ENCODE results near the gene HYAL1. TPM values are rescaled to one million over a fixed set of nuclear protein-coding genes. Genes with fewer than 3 reads are reported as not detected.
"Not testable (repeated sequence)": the region's sequence is repeated elsewhere in the genome, so short reads cannot be mapped to it uniquely, and the experiment has no call there.

The HYAL1 gene
- total and polyA plus RNA-seq, 2 donors, result 0.09 to 1.8 TPM

DNA sequence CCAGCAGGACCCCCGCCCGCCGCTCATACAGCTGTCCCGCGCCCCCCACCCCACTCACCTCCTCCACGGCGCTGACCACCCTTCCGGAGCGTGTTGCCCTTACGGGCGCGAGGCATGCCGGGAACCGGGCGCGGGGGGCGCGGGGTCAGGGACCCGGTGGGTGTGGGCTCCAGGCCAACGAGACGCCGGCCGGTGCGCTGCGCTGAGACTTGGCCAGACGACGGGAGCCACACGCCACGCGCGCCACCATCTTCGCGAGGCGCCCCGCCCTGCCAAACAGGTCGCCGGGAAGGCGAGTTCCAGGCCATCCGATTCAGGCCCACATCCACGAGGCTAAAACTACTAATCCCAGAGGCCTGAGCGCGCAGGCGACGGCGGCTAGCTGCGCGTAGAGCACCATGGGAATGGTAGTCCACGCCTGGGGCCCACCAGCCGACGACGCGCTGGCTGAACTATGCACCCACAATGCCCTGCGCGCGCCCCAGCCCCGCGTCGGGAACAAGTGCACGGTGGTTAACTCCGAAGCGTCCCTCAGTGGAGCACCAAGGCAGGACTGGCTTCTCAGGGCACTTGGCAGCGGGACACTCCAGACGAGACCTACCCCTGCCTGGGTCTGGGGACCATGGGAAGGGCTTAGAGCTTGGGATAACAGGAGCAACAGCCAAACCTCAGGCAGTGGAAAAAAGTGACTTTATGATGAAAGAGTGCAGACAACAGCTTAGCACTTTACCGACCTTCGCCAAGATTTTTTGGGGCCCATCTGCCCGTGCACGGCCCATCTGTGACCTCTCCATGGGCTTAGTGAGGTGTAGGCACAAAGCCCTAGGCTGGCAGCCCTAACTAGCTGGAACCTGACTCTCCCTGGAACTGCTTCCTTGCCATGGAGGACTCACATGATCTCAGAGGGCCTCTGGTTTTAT, 11.0 kb downstream of the HYAL1 start, which contains the start of gene IFRD2:
IFRD2 (minus strand) TSS at position 271 of the 920 bp plus-strand sequence; CDS start at position 116, 155 bp downstream.
- 2% methylated on average over 67 of the region's 67 CpGs for WGBS
- Histone ChIP-seq H3K27ac (ENCODE audit: low read depth in 1 of 2, low read length in 1 of 2) (peak within 1 kb of the TSS; percentile 64 to 72), H3K4me1 (ENCODE audit: control insufficient read depth in 2 of 2, insufficient read depth in 2 of 2, low read length in 2 of 2) (peaks cover 7 to 19% of the 10 kb centered on the region in 2 donors), H3K27me3 (ENCODE audit: control insufficient read depth in 2 of 2, insufficient read depth in 1 of 2, low read length in 1 of 2) (no peaks in the 10 kb centered on the region), H3K9me3 (ENCODE audit: control insufficient read depth in 2 of 2, insufficient read depth in 1 of 2, low read length in 1 of 2) (no peaks in the 10 kb centered on the region), H3K4me3 (ENCODE audit: low read length in 2 of 2) (peak within 1 kb of the TSS; percentile 78), H3K36me3 (ENCODE audit: control insufficient read depth in 2 of 2, insufficient read depth in 2 of 2, low read length in 1 of 2) (peaks cover 26 to 30% of the 10 kb centered on the region in 2 donors)
- peak; percentile 82 to 98 (median 94) for DNase-seq (ENCODE audit: low read depth in 6 of 9, low spot score in 9 of 9)

DNA sequence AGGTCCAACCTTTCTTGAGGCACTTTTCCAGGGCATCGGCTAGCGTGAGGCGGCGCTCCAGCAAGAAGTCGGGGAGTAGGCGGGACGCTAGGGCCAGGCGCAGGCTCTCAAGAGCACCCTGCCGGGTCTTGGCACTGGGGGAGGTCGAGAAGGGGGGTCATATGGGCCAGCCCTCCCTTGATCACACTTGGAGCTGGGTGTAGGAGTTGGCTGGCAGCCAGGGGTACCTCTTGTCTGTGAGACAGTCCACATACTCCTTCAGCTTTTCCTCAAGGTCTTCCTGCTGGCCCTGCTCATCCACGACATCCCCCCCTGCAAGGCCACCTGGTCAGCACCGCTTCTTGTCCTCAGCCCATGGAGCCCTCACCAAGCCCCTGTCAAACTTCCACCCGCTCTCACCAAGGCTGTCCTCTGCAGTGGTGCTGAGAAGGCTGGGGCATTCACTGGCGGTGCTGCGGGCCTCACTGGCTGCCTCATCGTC, 13.2 kb downstream of the HYAL1 start:
- H3K36me3 ChIP-seq (ENCODE audit: control insufficient read depth in 2 of 2, insufficient read depth in 2 of 2, low read length in 1 of 2), result peaks cover 37 to 42% of the 10 kb centered on the region in 2 donors
- WGBS, result 97% methylated on average over 16 of the region's 16 CpGs
- H3K9me3 ChIP-seq (ENCODE audit: control insufficient read depth in 2 of 2, insufficient read depth in 1 of 2, low read length in 1 of 2), result no peaks in the 10 kb centered on the region
- no peak overlapping the region for H3K27ac ChIP-seq (ENCODE audit: low read depth in 1 of 2, low read length in 1 of 2)
- no peaks in the 10 kb centered on the region for H3K27me3 ChIP-seq (ENCODE audit: control insufficient read depth in 2 of 2, insufficient read depth in 1 of 2, low read length in 1 of 2)
- no peak for DNase-seq (ENCODE audit: low read depth in 6 of 9, low spot score in 9 of 9)
- H3K4me3 ChIP-seq (ENCODE audit: low read length in 2 of 2), result no peak overlapping the region
- peaks cover 7 to 19% of the 10 kb centered on the region in 2 donors for H3K4me1 ChIP-seq (ENCODE audit: control insufficient read depth in 2 of 2, insufficient read depth in 2 of 2, low read length in 2 of 2)

DNA sequence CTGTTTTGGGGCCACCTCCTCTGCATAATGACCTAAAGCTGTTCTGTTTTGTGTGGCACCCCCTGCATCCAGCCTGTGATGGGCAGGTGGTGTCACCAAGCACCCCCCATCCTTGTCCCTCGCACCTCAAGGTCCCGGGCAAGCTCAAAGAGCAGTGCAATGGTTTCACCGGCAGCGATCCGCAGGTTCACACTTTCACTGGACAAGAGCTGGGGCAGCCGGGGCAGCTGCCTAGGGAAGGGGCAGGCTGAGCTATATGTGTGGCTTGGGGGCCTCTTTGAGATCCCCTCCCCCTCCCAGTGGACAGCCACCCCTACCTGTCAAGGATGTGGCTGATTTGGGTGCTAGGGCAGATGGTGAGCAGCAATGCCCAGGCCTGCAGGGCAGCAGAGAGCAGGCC, 14.2 kb downstream of the HYAL1 start:
- no peak overlapping the region for H3K27ac ChIP-seq (ENCODE audit: low read depth in 1 of 2, low read length in 1 of 2)
- peaks cover 7 to 19% of the 10 kb centered on the region in 2 donors for H3K4me1 ChIP-seq (ENCODE audit: control insufficient read depth in 2 of 2, insufficient read depth in 2 of 2, low read length in 2 of 2)
- no peaks in the 10 kb centered on the region for H3K9me3 ChIP-seq (ENCODE audit: control insufficient read depth in 2 of 2, insufficient read depth in 1 of 2, low read length in 1 of 2)
- WGBS, result 98% methylated on average over 6 of the region's 6 CpGs
- peaks cover 37 to 42% of the 10 kb centered on the region in 2 donors for H3K36me3 ChIP-seq (ENCODE audit: control insufficient read depth in 2 of 2, insufficient read depth in 2 of 2, low read length in 1 of 2)
- no peak overlapping the region for H3K4me3 ChIP-seq (ENCODE audit: low read length in 2 of 2)
- DNase-seq (ENCODE audit: low read depth in 6 of 9, low spot score in 9 of 9), result no peak
- no peaks in the 10 kb centered on the region for H3K27me3 ChIP-seq (ENCODE audit: control insufficient read depth in 2 of 2, insufficient read depth in 1 of 2, low read length in 1 of 2)

DNA sequence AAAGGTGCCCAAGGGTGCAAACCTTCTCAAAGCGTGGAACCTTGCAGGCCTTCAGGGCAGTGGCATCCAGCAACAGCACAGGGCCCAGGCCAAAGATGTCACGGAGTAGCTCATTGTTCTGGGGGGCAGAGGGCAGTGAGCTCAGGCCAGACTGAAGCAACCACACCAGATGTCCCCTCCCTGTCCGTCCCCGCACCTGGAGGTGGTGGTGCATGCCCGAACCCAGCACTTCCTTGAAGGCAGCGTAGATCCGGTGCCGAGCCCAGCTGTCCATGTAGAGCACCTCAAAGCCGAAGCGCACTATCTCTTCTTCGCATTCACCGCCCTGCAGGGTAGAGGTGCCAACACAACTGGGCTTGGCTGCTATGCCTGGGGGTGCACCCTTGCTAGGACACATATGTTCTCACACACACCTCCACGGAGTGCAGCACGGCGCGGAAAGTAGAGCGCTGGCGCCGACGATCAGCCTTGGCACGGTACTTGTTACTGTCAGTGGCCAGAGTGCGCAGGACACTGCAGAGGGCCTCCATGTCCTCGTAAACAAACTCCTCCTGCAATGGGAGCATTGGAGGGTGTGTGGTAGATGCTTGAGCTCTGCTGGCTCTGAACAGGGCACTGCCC, 14.9 kb downstream of the HYAL1 start:
- no peaks in the 10 kb centered on the region for H3K27me3 ChIP-seq (ENCODE audit: control insufficient read depth in 2 of 2, insufficient read depth in 1 of 2, low read length in 1 of 2)
- 97% methylated on average over 23 of the region's 23 CpGs for WGBS
- H3K4me3 ChIP-seq (ENCODE audit: low read length in 2 of 2), result no peak overlapping the region
- no peak overlapping the region for H3K27ac ChIP-seq (ENCODE audit: low read depth in 1 of 2, low read length in 1 of 2)
- no peaks in the 10 kb centered on the region for H3K9me3 ChIP-seq (ENCODE audit: control insufficient read depth in 2 of 2, insufficient read depth in 1 of 2, low read length in 1 of 2)
- H3K36me3 ChIP-seq (ENCODE audit: control insufficient read depth in 2 of 2, insufficient read depth in 2 of 2, low read length in 1 of 2), result peaks cover 37 to 42% of the 10 kb centered on the region in 2 donors
- peaks cover 7 to 19% of the 10 kb centered on the region in 2 donors for H3K4me1 ChIP-seq (ENCODE audit: control insufficient read depth in 2 of 2, insufficient read depth in 2 of 2, low read length in 2 of 2)
- DNase-seq (ENCODE audit: low read depth in 6 of 9, low spot score in 9 of 9), result no peak

DNA sequence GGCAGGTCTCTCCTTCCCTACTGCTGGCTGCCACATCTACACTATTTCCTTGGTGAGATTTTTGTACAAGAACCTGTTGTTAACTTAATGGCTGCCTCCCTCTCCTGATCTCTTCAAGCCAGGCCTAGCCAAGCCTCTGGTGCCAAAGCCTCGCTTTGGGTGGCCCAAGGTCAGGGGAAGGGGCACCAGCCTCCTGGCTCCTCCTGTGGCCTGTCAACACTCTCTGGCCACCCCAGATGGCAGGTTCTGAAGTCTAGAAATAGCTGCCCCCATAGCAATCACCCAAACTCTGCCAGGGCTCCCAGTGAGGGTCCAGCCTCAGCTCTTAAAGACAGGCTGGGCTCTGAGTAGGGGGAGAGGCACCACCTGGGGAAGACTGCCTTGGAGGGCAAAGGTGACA, 16.1 kb downstream of the HYAL1 start:
- H3K27ac ChIP-seq (ENCODE audit: low read depth in 1 of 2, low read length in 1 of 2), result no peak overlapping the region
- no peaks in the 10 kb centered on the region for H3K9me3 ChIP-seq (ENCODE audit: control insufficient read depth in 2 of 2, insufficient read depth in 1 of 2, low read length in 1 of 2)
- peaks cover 37 to 42% of the 10 kb centered on the region in 2 donors for H3K36me3 ChIP-seq (ENCODE audit: control insufficient read depth in 2 of 2, insufficient read depth in 2 of 2, low read length in 1 of 2)
- no peak for DNase-seq (ENCODE audit: low read depth in 6 of 9, low spot score in 9 of 9)
- no peak overlapping the region for H3K4me3 ChIP-seq (ENCODE audit: low read length in 2 of 2)
- 100% methylated on average over 1 of the region's 1 CpG for WGBS
- H3K4me1 ChIP-seq (ENCODE audit: control insufficient read depth in 2 of 2, insufficient read depth in 2 of 2, low read length in 2 of 2), result peaks cover 7 to 11% of the 10 kb centered on the region in 2 donors
- H3K27me3 ChIP-seq (ENCODE audit: control insufficient read depth in 2 of 2, insufficient read depth in 1 of 2, low read length in 1 of 2), result no peaks in the 10 kb centered on the region

DNA sequence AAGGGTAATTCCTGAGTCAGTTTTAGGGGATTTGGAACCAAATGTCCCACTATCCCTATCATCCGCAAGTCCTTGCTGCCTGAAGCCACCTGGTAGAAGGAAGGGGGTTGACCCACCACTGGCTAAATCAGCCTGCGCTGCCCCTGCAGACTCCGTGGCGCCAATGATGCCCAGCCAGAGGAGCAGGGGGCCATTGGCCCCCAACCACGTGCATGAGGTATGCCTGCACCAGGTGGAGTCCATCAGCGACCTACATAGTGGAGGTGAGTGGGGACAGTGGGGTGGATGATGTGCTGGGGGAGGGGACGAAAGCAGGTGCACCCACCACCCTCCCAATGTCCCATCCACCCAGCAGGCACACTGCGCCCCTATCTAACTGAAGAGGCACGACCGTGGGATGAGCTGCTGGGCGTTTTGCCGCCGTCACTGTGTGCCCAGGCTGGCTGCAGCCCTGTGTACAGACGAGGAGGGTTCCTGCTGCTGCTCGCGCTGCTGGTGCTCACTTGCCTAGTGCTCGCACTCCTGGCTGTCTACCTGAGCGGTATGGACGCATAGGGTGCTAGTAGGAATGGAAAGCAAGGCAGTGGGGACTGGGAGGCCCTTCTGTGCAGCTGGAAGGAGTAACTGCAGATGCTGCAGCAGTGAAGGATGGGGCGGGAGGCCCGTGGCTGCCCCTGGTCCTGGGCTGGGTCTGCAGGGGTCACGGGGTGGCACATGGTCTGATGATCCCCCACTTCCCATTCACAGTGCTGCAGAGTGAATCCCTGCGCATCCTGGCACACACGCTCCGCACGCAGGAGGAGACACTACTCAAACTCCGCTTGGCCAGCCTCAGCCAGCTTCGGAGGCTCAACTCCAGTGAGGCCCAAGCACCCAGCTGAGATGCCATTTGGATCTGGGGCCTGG, 16.8 kb downstream of the HYAL1 start:
- 96% methylated on average over 28 of the region's 28 CpGs for WGBS
- peaks cover 4 to 7% of the 10 kb centered on the region in 2 donors for H3K4me1 ChIP-seq (ENCODE audit: control insufficient read depth in 2 of 2, insufficient read depth in 2 of 2, low read length in 2 of 2)
- DNase-seq (ENCODE audit: low read depth in 6 of 9, low spot score in 9 of 9), result no peak

DNA sequence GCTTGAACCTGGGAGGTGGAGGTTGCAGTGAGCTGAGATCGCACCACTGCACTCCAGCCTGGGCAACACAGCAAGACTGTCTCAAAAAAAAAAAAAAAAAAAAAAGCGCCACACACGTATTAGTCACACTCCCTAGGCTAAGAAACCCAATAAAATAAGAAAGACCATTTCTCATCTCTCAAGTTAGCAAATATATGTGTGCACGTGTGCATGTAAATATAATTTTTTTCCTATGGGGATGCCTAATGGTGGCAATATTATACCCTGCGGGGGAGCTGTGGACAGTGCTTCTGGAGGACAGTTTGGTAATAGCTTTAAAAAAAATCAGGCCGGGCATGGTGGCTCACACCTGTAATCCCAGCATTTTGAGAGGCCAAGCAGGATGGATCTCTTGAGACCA, 19.3 kb downstream of the HYAL1 start:
- DNase-seq (ENCODE audit: low read depth in 6 of 9, low spot score in 9 of 9); H3K4me3 ChIP-seq (ENCODE audit: low read length in 2 of 2); H3K27ac ChIP-seq (ENCODE audit: low read depth in 1 of 2, low read length in 1 of 2); H3K4me1 ChIP-seq (ENCODE audit: control insufficient read depth in 2 of 2, insufficient read depth in 2 of 2, low read length in 2 of 2); H3K27me3 ChIP-seq (ENCODE audit: control insufficient read depth in 2 of 2, insufficient read depth in 1 of 2, low read length in 1 of 2); H3K9me3 ChIP-seq (ENCODE audit: control insufficient read depth in 2 of 2, insufficient read depth in 1 of 2, low read length in 1 of 2): not testable (repeated sequence)
- WGBS, result 97% methylated on average over 6 of the region's 6 CpGs
- peaks cover 28 to 29% of the 10 kb centered on the region in 2 donors for H3K36me3 ChIP-seq (ENCODE audit: control insufficient read depth in 2 of 2, insufficient read depth in 2 of 2, low read length in 1 of 2)

More for the DNA sequence above, 16.8 kb downstream of the HYAL1 start:
- Histone ChIP-seq H3K36me3 (ENCODE audit: control insufficient read depth in 2 of 2, insufficient read depth in 2 of 2, low read length in 1 of 2) (peaks cover 37 to 42% of the 10 kb centered on the region in 2 donors), H3K4me3 (ENCODE audit: low read length in 2 of 2) (no peak overlapping the region), H3K27ac (ENCODE audit: low read depth in 1 of 2, low read length in 1 of 2) (no peak overlapping the region), H3K9me3 (ENCODE audit: control insufficient read depth in 2 of 2, insufficient read depth in 1 of 2, low read length in 1 of 2) (no peaks in the 10 kb centered on the region), H3K27me3 (ENCODE audit: control insufficient read depth in 2 of 2, insufficient read depth in 1 of 2, low read length in 1 of 2) (no peaks in the 10 kb centered on the region)

DNA sequence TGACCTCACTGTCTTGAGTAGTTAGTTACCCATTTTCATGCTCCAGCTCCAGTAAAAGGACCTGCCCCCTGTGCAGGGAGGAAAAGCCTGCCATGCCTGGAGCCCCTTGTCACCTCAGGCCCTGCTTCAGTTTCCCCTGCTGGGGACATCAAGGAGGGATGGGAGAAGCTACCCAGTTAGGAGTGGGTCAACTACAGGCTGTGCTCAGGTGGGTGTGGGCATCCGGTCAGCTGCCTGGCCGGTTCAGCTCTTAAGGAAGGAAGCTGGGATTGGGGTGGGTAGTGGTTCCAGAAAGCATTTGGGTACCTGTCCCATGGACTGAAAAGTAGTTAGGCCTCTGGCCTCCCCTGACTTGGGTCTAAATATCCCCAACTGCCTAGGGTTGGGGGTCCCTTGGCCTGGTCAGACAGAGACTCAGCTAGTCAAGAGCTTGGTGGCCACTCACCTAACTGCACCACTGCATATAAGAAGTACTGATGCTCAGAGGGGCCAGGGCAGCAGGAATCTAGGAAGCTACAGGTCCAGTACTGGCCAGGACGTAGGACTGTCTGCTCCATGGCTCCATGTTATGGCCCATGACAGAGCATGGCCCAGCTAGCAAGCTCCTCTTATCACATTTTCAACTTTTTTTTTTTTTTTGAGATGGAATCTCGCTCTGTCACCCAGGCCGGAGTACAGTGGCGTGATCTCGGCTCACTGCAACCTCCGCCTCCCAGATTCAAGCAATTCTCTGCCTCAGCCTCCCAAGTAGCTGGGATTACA, 23.9 kb downstream of the HYAL1 start:
- Histone ChIP-seq H3K36me3 (ENCODE audit: control insufficient read depth in 2 of 2, insufficient read depth in 2 of 2, low read length in 1 of 2) (no peaks in the 10 kb centered on the region), H3K4me3 (ENCODE audit: low read length in 2 of 2) (no peak overlapping the region), H3K27me3 (ENCODE audit: control insufficient read depth in 2 of 2, insufficient read depth in 1 of 2, low read length in 1 of 2) (peaks cover 34 to 52% of the 10 kb centered on the region in 2 donors), H3K4me1 (ENCODE audit: control insufficient read depth in 2 of 2, insufficient read depth in 2 of 2, low read length in 2 of 2) (peaks cover 0 to 12% of the 10 kb centered on the region in 2 donors), H3K27ac (ENCODE audit: low read depth in 1 of 2, low read length in 1 of 2) (no peak overlapping the region), H3K9me3 (ENCODE audit: control insufficient read depth in 2 of 2, insufficient read depth in 1 of 2, low read length in 1 of 2) (peaks cover 0 to 14% of the 10 kb centered on the region in 2 donors)
- WGBS, result 95% methylated on average over 8 of the region's 8 CpGs
- DNase-seq (ENCODE audit: low read depth in 6 of 9, low spot score in 9 of 9), result no peak

All from thymus (tissue), 11 donors.